Spleen (tissue), 7 donors: ENCODE measurements around the gene RASSF10.

Source experiments
- POLR2A ChIP-seq, 3 donors: fragments of 450-650 bp; IDR thresholded peaks; one replicate each; pipeline ENCODE4 v1.5.1; 2017; ENCODE audit warnings: antibody characterized with exemption in 3 of 3, mild to moderate bottlenecking in 1 of 3
- POLR2AphosphoS5 ChIP-seq, 3 donors: sonication (generic); formaldehyde crosslinking; IDR thresholded peaks; one replicate each; pipeline ENCODE4 v1.5.1; 2017; ENCODE audit warnings: antibody characterized with exemption in 3 of 3
- TF ChIP-seq, protein P1 (sequence below), 11 experiments: fragments of 200-600 bp in 7 of 11; fragments of 450-650 bp in 4 of 11; sonication (generic) in 4 of 11; IDR thresholded peaks in 8 of 11; conservative IDR thresholded peaks in 3 of 11; 1 replicate in 7 of 11; 2 replicates in 4 of 11; pipeline versions ENCODE4 v1.4.0 to v1.8.0; 2016 to 2021; ENCODE audit warnings: antibody characterized with exemption in 11 of 11, inconsistent platforms in 4 of 11, mild to moderate bottlenecking in 1 of 11
- donor health status: DM: no; HTN: no; CAD: no; lungs with moderate emphysema.
- donor health status: DM: no; HTN: no; CAD: no.
- donor health status: DM: no; HTN: no; CAD: no.

- TF ChIP-seq POLR2AphosphoS5 (IDR thresholded peaks at IDR 0.05) (no peak), POLR2A (IDR thresholded peaks at IDR 0.05) (no peak)
- TF ChIP-seq, protein P1, sequence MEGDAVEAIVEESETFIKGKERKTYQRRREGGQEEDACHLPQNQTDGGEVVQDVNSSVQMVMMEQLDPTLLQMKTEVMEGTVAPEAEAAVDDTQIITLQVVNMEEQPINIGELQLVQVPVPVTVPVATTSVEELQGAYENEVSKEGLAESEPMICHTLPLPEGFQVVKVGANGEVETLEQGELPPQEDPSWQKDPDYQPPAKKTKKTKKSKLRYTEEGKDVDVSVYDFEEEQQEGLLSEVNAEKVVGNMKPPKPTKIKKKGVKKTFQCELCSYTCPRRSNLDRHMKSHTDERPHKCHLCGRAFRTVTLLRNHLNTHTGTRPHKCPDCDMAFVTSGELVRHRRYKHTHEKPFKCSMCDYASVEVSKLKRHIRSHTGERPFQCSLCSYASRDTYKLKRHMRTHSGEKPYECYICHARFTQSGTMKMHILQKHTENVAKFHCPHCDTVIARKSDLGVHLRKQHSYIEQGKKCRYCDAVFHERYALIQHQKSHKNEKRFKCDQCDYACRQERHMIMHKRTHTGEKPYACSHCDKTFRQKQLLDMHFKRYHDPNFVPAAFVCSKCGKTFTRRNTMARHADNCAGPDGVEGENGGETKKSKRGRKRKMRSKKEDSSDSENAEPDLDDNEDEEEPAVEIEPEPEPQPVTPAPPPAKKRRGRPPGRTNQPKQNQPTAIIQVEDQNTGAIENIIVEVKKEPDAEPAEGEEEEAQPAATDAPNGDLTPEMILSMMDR (IDR thresholded peaks at IDR 0.05 in 8 of 11, conservative IDR thresholded peaks at IDR 0.05 in 3 of 11): no peak
These were observed 9.0 kb upstream of the RASSF10 start for GRCh38 chr11:13000116-13000515.
